Activated CD4-positive, alpha-beta T cell treated with anti-CD3 and anti-CD28 coated beads, Interleukin-2, amount 50 U/mL, for 16 hours (primary cell): Measurements from ENCODE around the gene ALDH1L2.

ENCODE experiments used
- DNase-seq: peaks from one replicate; pipeline ENCODE4 v3.0.0-alpha.2; 2020

Gene ALDH1L2

GRCh38 chr12:104975587-104976343, 108.5 kb downstream of the ALDH1L2 start:
- no peak for DNase-seq

DNA sequence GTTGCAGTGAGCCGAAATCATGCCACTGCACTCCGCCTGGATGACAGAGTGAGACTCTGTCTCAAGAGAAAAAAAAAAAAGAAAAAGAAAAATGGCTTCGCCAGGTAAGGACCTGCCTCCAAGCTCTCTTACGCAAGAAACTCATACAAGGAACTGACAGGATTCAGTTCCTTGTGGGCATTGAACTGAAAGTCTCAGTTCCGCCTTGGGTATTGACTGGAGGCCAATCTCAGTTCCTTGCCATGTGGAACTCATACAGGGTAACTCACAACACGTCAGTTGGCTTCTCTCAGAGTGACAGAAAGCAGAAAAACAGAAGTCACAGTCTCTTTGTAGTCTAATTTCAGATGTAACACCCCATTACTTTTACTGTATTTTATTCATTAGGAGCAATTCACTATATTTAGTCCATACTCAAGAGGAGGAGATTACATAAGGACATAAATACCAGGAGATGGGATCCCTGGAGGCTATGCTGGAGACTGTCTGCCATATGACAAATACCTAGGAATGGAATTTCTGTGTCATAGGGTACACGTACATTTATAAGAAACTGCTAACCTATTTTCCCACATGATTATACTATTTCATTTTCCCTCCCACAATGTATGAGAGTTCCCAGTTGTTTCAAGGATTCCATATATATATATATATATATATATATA, 109.5 kb downstream of the ALDH1L2 start:
- DNase-seq: no peak

- no peak for DNase-seq
These were observed 111.0 kb downstream of the ALDH1L2 start for GRCh38 chr12:104973250-104973649.

- DNase-seq: no peak
These were observed 113.0 kb downstream of the ALDH1L2 start for GRCh38 chr12:104971306-104971705.
